Sciatic nerve (tissue), 2 donors: ENCODE data around the gene FYN. TPM values are rescaled to one million over a fixed set of nuclear protein-coding genes. Genes with fewer than 3 reads are reported as not detected.
"Not testable (repeated sequence)": the region's sequence is repeated elsewhere in the genome, so short reads cannot be mapped to it uniquely, and the experiment has no call there.

Experiments used
- ATAC-seq: fragments of 200-7000 bp; cut with Tn5 transposase; one replicate; pipeline ENCODE4 v1.9.1; 2020; ENCODE audit warnings: mild to moderate bottlenecking, moderate library complexity
- DNase-seq: peaks from one replicate; pipeline ENCODE4 v3.0.0-alpha.2; 2020; ENCODE audit warnings: low spot score
- intact Hi-C: fragments of 100-400 bp; cut with DNase I; formaldehyde crosslinking; loops from one replicate; pipeline ENCODE4 v1.14.2; 2022
- total RNA-seq: library from RNA; stranded (reverse); fragmentation: NEBNext Ultra II Directional; extraction: Animal tissue kit (Norgen Biotek cat#: 25700); gene quantifications from one replicate; pipeline ENCODE4 v1.2.1, GENCODE V29; 2021
- donor health status: DM: no; HTN: no; CAD: no.
- donor health status: DM: no; HTN: no; CAD: no.

The FYN gene
- total RNA-seq, 1 donor from 2014 or later = 173 TPM

- DNase-seq (no peak), ATAC-seq (no peak)
- intact Hi-C loops = no loop called here
Observed at GRCh38 chr6:111686932-111687266, 186.4 kb downstream of the FYN start.

- ATAC-seq (no peak), DNase-seq (no peak)
- intact Hi-C loops = no loop called here
Observed at GRCh38 chr6:111686249-111686931, 186.9 kb downstream of the FYN start.

GRCh38 chr6:111685526-111685925, 187.7 kb downstream of the FYN start:
- DNase-seq = no peak
- no peak for ATAC-seq
- intact Hi-C loops = no loop called here

- intact Hi-C loops = no loop called here
- DNase-seq (no peak), ATAC-seq (no peak)
Observed at GRCh38 chr6:111685058-111685457, 188.2 kb downstream of the FYN start.

- no peak for DNase-seq
- intact Hi-C loops = no loop called here
- peak; percentile 88 for ATAC-seq
Observed at GRCh38 chr6:111683749-111684267, 189.4 kb downstream of the FYN start.

GRCh38 chr6:111683157-111683556, 190.1 kb downstream of the FYN start:
- DNase-seq = peak; percentile 77
- intact Hi-C loops = no loop called here

GRCh38 chr6:111681860-111682259, 191.4 kb downstream of the FYN start:
- ATAC-seq = no peak

More at GRCh38 chr6:111683157-111683556, 190.1 kb downstream of the FYN start:
- peak; percentile 78 for ATAC-seq

GRCh38 chr6:111680811-111681609, 192.2 kb downstream of the FYN start:
- intact Hi-C loops, ATAC-seq, DNase-seq: not testable (repeated sequence)

More at GRCh38 chr6:111681860-111682259, 191.4 kb downstream of the FYN start:
- no peak for DNase-seq
- intact Hi-C loops = no loop called here

- no peak for ATAC-seq
- intact Hi-C loops = no loop called here
- no peak for DNase-seq
Observed at GRCh38 chr6:111680015-111680712, 193.1 kb downstream of the FYN start.

GRCh38 chr6:111679126-111679858, 194.0 kb downstream of the FYN start:
- ATAC-seq = no peak
- no peak for DNase-seq
- intact Hi-C loops = no loop called here

- intact Hi-C loops = no loop called here
- no peak for ATAC-seq
- DNase-seq = no peak
Observed at GRCh38 chr6:111677249-111677990, 195.8 kb downstream of the FYN start.

- intact Hi-C loops = no loop called here
- ATAC-seq (no peak), DNase-seq (no peak)
Observed at GRCh38 chr6:111676383-111676782, 196.9 kb downstream of the FYN start.

GRCh38 chr6:111674883-111675282, 198.4 kb downstream of the FYN start:
- ATAC-seq = peak; percentile 15

GRCh38 chr6:111674413-111674812, 198.8 kb downstream of the FYN start:
- intact Hi-C loops = no loop called here
- ATAC-seq = no peak
- DNase-seq = no peak

More at GRCh38 chr6:111674883-111675282, 198.4 kb downstream of the FYN start:
- intact Hi-C loops = no loop called here
- no peak for DNase-seq

- intact Hi-C loops = no loop called here
- ATAC-seq (no peak), DNase-seq (no peak)
Observed at GRCh38 chr6:111673937-111674336, 199.3 kb downstream of the FYN start.

GRCh38 chr6:111673532-111673931, 199.7 kb downstream of the FYN start:
- ATAC-seq (no peak), DNase-seq (no peak)
- intact Hi-C loops = no loop called here

GRCh38 chr6:111672761-111673450, 200.3 kb downstream of the FYN start:
- intact Hi-C loops = no loop called here
- DNase-seq = no peak
- ATAC-seq = no peak

- DNase-seq (no peak), ATAC-seq (no peak)
- intact Hi-C loops = no loop called here
Observed at GRCh38 chr6:111669326-111669725, 203.9 kb downstream of the FYN start.
